ENCODE measurements around the gene SFTA2.
"Not testable (repeated sequence)": the region's sequence is repeated elsewhere in the genome, so short reads cannot be mapped to it uniquely, and the experiment has no call there.

The SFTA2 gene

DNA sequence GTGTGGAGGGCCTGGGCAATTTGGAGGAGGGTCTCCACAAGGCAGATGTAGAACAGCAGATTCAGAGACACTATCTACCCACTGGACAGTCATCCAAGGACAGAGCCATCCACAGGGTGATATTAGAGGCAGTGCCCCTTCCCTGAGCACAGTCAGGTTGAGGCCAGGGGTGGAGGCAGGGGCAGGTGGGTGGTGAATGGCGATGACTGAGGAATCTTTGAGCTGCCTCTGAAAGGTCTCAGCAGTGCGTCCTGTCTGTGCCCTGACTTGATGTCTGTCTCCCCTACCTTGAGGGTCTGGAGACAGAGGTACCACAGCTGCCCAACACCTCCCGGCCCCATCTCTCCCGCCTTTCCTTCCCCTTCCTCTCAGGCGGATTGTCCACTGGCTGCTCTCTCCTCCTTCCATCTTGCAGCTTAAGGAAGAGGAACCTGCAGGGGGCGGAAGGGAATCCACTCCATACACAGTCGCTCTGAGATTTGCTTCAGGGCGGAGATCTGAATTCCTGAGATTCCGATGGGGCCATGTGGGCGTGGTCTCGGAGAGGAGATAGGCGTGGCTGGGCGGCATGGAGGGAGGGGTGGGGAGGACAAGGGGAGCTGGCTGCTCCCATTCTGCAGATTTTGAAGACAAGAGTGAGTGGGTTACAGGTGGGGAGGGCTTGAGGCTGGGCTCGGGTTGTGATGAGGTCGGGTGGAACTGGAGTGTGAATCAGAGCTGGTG is 10.5 kb upstream of the SFTA2 start:
- no peak for DNase-seq

DNA sequence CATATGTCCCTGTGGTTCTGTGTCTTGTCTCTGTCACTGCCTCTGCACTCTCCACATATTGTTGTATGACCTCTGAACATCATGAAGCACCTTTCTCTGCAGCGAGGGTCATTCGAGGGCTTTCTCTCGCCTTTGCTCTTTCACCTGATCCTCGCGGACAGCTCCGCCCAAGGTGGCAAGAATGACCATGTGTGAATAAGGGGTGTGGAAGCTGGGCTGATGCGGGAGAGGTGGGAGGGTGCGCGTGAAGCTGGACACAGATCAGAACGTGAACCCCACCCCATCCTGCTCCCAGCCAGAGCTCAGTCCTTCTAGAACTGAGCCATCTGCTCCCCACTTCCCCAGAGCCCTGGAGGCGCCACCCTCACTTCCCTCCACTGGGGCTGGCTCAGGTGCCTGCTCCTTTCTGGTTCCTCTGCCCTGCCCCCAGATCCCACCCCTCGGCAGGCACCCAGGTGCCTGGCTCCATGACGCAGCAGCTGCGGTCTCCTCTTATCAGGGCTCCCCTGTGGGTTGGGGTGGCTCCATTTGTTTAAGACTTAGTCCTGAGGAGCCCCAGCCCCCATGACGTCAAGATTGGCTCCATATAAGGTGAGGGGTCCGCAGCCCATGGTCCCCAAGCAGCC is 8.5 kb upstream of the SFTA2 start, which contains the start of gene MUCL3:
Gene MUCL3, plus strand, starts transcription at position 613 of the 626 bp plus-strand sequence. CDS start 27 bp downstream, outside the sequence.
- no peak for DNase-seq

DNA sequence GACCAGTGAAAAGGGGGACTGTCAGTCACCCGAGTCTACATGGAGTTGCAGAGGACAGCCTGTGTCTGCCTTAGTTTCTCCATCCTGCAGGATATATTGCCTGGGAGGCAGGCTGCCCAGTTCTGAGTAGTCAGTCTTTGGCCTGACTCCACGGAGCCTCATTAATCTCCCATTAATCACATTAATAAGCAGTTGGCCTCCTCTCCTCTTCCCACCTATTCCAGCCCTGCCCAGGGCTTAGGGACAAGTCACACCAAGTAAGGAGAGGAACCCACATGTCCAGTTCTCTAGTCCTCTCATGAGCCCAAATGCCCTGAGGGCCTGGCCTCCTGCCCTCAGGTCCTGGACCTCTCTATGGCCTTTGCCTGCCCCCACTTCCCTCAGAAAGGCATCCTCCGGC is 7.5 kb upstream of the SFTA2 start:
- DNase-seq, result no peak

DNA sequence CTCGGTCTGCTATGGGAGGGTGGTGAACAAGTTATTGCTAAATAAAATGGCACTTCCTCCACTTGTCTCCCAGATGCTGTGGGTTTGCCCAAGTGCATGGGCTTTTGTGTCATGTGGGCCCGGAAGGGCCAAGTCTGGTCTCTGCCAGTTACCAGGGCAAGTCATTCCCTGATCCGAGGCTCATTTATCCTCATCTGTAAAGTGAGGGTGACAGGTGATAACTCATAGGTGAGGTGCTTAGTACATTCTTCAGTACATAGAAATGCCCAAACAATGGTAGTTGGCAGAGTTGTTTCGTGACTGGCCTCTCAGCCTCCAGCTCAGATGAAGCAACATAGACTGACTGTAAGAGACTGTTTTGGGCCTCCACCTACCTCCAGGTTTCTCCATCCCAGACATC is 6.8 kb upstream of the SFTA2 start:
- DNase-seq, result no peak

DNA sequence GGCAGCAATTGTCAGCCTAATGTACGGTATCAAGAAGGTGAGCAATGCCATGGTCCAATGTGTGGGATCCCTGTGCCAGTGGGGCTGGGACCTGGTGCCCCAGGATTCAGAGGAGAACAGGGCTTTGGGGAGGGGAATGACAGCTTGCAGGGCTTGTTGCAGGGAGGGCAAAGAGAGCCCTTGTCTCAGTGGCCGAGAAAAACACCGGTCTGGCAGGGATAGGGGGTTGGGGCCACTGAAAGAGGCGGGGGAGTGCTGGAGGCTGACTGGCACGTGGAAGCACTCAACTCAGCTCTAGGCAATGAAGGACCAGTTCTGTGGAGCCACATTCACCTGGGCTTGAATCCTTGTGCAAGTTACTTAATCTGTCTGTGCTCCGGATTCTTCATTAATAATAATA is 5.3 kb upstream of the SFTA2 start:
- no peak for DNase-seq

DNA sequence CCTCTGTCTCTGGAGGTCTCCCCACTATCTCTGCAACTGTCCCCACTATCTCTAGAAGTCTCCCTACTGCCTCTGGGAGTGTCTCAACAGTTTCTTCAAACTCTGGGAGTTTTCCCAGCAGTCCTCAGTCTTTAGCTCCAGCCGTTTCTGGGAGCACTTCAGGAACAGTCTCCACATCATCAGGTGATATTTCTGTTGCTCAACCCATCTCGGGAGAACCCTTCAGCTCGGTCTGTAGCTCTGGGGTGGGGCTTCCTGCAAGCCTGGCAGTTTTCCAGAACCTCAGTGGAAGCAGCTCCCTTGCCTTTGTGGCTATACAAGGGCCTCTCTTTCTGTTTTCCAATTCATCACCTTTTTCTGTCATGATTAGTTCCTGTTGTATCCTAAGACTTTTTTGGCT is 3.0 kb upstream of the SFTA2 start:
- DNase-seq, result no peak

DNA sequence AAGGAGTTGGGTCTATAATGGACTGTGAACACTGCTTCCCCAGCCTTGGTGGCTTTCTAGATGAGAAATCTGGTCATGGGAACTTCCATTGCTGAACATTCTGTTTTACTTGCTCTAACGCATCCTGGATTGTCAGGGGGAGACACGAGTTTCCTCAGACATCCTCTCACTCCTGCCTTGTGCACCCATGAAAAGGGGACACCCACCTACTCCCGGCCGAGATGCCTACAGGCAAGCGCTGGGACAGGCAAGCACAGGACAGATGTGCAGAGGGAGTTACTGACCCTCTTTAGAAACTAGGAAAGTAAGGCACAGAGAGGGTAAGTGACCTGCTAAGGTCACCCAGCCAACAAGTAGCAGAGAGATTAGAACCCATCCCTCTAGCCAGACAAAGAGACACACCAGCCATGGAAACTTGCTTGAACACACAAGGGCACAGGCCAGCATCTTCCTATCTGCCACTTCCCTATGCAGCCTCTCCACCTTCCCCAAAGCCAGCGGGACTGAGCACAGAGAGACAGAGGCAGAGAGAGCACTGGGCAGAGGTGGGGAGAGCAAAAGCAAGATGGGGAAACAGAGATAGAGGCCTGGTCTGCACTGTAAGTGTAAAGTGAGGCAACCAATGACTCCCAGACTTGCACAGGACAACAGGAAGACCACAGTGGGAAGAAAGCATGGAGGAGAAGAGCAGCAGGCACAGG is 845 bp upstream of the SFTA2 start:
- DNase-seq, result no peak

GRCh38 chr6:30931272-30931671 is 698 bp downstream of the SFTA2 start:
- no peak for DNase-seq

GRCh38 chr6:30930506-30930905 is 1.5 kb downstream of the SFTA2 start:
- DNase-seq, result no peak

DNA sequence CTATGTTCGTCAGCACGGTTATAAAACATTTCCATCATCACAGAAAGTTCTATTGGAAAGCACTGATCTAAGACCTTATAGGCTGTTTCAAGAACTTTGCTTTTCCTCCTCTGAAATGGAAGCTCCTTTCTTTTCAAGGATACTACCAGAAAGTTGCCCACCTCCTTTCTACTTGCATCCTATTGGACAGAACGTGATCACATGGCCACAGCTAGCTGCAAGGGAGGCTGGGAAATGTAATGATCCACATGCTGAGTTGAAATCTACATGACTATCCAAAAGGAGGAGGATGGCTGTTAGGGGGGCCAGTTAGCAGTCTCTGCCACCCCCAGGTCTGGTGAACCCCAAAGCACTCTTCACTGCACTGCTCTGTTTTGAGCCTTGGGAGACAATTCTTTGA is 3.3 kb downstream of the SFTA2 start:
- DNase-seq, result no peak

- not testable (repeated sequence) for DNase-seq
Observed at GRCh38 chr6:30927080-30927479, 4.9 kb downstream of the SFTA2 start.

- DNase-seq, result no peak
Observed at GRCh38 chr6:30926644-30927043, 5.3 kb downstream of the SFTA2 start.

DNA sequence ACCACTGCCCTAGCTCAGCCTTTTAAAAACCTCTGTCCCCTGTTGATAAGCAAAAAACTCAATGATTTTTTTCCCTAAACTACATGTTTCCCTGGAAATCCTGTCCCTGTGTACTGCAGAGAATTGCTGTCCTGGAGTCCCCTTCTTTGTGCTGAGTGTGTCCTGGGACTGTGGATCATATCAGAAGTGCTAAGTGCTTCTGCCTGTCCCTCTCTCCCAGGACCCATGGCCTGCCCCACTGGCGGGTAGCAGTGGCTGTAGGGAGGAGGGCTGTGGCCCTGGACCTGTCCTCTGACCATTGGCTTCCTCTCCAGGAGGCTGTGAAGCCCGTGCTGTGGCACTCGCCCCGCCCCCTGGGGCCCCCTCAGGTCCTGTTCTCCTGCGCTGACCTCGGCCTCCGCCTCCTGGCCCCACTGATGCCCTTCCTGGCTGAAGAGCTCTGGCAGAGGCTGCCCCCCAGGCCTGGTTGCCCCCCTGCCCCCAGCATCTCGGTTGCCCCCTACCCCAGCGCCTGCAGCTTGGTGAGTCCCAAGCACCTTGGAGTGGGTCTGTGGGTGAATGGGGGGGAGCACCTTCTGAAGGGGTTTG is 7.8 kb downstream of the SFTA2 start:
- not testable (repeated sequence) for DNase-seq

- DNase-seq, result no peak
Observed at GRCh38 chr6:30922447-30922852, 9.5 kb downstream of the SFTA2 start.

DNA sequence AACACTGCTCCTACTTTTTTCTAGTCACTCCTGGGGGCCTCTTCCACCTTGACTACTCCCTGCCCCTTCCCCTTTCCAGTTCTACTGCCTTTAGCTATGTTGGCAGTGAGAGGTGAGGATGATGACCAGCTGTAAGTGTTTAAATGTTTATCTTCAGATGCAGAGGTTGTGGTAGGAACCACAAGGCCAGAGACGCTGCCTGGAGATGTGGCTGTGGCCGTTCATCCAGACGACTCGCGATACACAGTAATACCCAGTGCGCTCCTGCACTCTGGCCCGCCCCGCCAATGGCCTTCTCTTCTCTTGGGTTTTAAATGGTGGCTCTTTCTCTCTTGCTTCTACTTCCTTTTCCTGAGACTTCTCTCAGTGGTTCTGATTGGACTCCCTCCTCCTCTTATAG is 13.3 kb downstream of the SFTA2 start:
- no peak for DNase-seq

GRCh38 chr6:30917487-30917886 is 14.5 kb downstream of the SFTA2 start:
- DNase-seq, result no peak

DNA sequence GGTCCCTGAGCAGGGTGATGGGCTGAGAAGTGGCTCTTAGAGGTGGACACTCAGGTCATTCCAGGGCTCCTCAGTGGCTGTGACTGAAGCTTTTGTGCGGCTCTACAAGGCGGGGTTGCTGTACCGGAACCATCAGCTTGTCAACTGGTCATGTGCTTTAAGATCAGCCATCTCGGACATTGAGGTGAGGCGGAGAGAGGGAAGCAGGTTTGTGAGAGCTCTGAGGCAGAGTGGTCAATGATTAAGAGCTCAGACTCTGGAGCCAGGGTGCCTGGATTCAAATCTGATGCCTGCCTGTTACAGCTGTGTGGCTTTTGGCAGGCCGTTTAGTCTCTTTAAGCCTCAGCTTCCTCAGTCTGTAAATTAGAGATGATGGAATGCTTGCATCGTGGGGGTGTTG is 14.9 kb downstream of the SFTA2 start:
- no peak for DNase-seq

DNA sequence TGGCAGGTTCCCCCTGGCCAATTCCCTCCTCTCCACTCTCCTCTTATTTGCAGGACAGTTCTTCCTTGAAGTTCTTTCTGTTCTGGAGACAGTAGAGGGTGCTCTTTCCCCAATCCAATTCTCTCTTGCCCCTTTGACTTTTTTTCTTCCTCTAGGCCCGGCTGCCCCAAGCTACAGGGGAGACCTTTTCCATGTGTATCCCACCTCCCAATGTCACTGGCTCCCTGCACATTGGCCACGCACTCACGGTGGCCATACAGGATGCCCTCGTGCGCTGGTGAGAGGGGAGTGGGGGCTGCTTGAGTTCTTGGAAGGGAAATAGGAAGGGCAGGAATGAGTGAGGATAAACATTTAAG is 16.4 kb downstream of the SFTA2 start:
- DNase-seq, result no peak

GRCh38 chr6:30914854-30915590 is 16.9 kb downstream of the SFTA2 start:
- no peak for DNase-seq

GRCh38 chr6:30914076-30914853 is 17.7 kb downstream of the SFTA2 start, which contains the start of gene VARS2:
Gene VARS2, plus strand, starts transcription at chr6:30914238. Its CDS starts 599 bp downstream, at chr6:30914837.
- peak; percentile 84 for DNase-seq

- no peak for DNase-seq
Observed at GRCh38 chr6:30913721-30914075, 18.3 kb downstream of the SFTA2 start.

Data from activated CD8-positive, alpha-beta memory T cell treated with anti-CD3 and anti-CD28 coated beads, Interleukin-2, amount 50 U/mL, for 4 hours (primary cell).